ENCODE results near the gene HLX.

Gene HLX

DNA sequence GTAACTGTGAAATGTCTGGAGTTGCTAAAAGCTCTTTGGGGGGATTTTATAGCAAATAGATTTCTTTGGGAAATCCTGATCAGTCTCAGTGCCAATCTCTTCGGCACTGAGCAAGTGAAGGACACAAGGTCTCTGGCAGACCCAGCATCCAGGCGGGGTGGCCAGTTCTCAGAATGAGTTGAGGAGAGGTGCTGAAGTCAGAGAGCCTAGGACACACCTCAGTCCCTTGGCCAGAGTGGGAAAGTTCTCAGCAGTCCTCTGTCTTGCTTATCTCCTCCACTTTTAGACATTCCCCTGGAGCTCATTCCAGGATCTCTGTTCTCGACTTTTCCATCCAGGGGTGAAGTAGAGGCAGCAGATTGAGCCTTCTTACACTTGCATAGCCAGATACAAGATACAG is 6.7 kb downstream of the HLX start:
- Histone ChIP-seq H3K4me1 (ENCODE audit: control insufficient read depth, insufficient read depth, low read length) (peaks cover 16% of the 10 kb centered on the region), H3K4me3 (ENCODE audit: low read length) (no peak overlapping the region), H3K9ac (ENCODE audit: low read length) (no peak overlapping the region), H3K9me3 (ENCODE audit: control insufficient read depth, low read length) (no peaks in the 10 kb centered on the region), H3K27me3 (ENCODE audit: control insufficient read depth, insufficient read depth, low read length) (peaks cover 91% of the 10 kb centered on the region), H3K36me3 (ENCODE audit: control insufficient read depth, insufficient read depth, low read length) (no peaks in the 10 kb centered on the region)

DNA sequence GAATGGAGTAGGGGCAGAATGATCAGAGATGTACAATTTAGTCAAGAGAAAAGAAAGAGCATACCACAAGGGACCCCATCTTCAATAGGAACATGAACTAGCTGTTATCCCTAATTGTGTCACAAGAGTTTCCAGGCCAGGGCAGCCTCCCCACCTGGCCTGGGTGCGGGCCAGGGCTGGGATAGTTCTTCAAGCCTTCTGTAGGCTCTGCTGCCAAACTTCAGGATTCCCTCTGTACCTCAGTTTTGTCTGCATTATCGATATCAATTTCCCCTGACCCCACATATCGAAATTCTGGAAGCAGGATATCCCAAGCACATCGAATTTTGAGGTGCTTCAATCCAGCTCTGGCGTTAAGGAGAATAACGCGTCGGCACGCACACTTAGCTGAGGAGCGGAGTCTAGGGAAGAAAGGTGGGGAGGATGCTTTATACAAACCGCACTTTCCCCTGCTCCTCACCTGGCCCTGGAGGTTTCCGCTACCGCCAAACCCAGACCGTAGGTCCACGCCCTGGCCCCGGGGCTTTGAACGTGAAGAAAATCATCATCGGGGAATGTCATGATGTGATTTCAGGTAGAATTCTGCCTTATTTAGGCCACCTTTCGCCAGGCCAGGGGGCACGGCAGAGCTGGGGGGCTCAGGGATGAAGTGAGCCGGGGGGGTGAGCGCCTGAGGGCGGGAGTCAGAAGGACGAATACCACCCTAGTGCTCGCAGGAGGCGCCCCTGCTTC is 7.4 kb downstream of the HLX start:
- H3K4me1 ChIP-seq (ENCODE audit: control insufficient read depth, insufficient read depth, low read length) = peaks cover 10% of the 10 kb centered on the region
- H3K9ac ChIP-seq (ENCODE audit: low read length) = no peak overlapping the region
- H3K4me3 ChIP-seq (ENCODE audit: low read length) = no peak overlapping the region
- H3K9me3 ChIP-seq (ENCODE audit: control insufficient read depth, low read length) = no peaks in the 10 kb centered on the region
- no peaks in the 10 kb centered on the region for H3K36me3 ChIP-seq (ENCODE audit: control insufficient read depth, insufficient read depth, low read length)
- H3K27me3 ChIP-seq (ENCODE audit: control insufficient read depth, insufficient read depth, low read length) = peaks cover 91% of the 10 kb centered on the region

DNA sequence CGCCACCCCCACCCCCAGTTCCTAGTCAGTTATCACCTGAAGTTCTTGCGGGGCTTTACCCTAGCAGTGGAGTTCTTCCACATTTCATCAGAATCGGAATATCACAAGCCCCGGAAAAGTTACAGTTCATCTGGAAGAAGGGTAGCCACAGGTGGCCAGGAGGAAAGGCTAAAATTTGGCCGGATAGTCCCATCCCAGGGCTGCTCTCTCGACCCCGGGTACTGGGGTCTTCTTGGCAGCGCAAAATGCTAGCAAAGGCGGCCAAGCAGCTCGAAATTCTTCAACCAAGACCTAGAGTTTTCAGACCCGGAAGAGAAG is 7.9 kb downstream of the HLX start:
- H3K27me3 ChIP-seq (ENCODE audit: control insufficient read depth, insufficient read depth, low read length) = peaks cover 91% of the 10 kb centered on the region
- no peak overlapping the region for H3K4me3 ChIP-seq (ENCODE audit: low read length)
- no peak overlapping the region for H3K9ac ChIP-seq (ENCODE audit: low read length)

DNA sequence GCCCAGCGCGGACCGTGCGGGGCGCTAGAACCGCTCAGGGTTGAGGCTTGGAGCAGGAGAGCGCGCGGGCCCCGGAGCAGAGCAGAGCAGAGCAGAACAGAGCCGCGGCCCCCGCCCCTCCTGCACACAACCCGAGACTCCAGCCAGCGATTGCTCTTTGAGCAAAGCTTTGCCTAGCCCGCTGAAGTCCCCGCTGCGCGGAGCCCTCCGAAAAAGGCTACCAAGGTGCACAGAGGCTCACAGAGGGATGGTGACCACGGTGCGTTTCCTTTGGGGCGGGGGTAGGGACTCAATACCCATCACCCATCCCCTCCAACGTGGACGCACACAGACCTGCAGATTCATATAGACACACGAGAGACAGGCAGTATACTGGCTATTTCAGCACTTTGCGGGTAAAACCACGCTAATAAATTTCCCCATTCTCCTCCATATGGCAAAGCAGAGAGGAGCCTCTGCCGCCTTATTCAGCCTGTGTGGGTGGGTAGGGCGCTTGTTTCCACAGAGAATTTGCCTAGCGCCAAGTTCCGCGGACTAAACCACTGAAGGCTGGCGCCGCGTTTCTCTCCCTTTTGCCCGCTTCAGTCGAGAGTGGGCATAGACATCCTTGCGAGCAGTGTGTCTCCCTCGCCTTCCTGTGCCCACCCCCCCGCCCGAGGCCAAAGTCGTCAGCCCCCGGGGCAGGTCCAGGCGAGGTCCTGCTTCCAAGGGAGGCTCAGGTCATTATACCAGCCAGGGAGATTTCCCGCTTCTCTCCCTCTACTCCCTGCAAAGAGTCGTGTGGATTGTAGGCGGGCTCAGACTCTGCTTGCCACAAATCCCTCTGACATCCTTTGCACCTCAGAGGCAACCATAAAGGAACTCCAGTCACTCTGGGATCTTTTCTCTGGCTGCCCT is 8.5 kb downstream of the HLX start:
- Histone ChIP-seq H3K4me3 (ENCODE audit: low read length) (no peak overlapping the region), H3K27me3 (ENCODE audit: control insufficient read depth, insufficient read depth, low read length) (peaks cover 92% of the 10 kb centered on the region)

More for the DNA sequence above, 7.9 kb downstream of the HLX start:
- Histone ChIP-seq H3K9me3 (ENCODE audit: control insufficient read depth, low read length) (no peaks in the 10 kb centered on the region), H3K4me1 (ENCODE audit: control insufficient read depth, insufficient read depth, low read length) (peaks cover 7% of the 10 kb centered on the region), H3K36me3 (ENCODE audit: control insufficient read depth, insufficient read depth, low read length) (no peaks in the 10 kb centered on the region)

DNA sequence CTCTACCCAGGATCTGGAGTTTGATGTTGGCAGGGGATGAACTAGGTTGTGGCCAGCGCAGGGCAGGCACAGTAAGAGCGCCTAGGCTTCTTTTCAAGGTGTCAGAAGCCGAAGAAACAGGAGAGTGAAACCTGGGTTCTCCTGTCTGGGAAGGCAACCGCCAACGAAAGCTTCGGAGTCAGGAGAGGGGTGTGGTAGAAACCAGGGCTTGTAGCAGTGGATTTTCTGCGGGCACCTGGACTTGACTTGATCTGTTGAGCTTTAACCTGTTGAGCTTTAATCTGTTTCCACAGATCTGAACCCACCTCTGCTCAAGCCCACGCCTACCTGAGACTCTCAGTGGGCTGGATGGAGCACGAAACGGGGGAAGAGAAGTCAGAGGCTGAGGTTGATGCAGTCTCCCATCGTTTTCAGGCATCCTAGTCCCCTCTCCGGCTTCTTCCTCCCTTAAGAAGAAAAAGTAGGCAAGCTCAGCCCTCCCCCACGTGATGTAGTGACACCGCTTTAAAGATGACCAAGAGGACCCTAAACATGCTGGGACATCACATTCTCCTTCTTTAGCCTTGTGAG is 9.3 kb downstream of the HLX start:
- Histone ChIP-seq H3K9ac (ENCODE audit: low read length) (no peak overlapping the region), H3K27me3 (ENCODE audit: control insufficient read depth, insufficient read depth, low read length) (peaks cover 96% of the 10 kb centered on the region), H3K4me3 (ENCODE audit: low read length) (no peak overlapping the region), H3K9me3 (ENCODE audit: control insufficient read depth, low read length) (no peaks in the 10 kb centered on the region), H3K36me3 (ENCODE audit: control insufficient read depth, insufficient read depth, low read length) (no peaks in the 10 kb centered on the region), H3K4me1 (ENCODE audit: control insufficient read depth, insufficient read depth, low read length) (peaks cover 7% of the 10 kb centered on the region)

More for the DNA sequence above, 8.5 kb downstream of the HLX start:
- H3K4me1 ChIP-seq (ENCODE audit: control insufficient read depth, insufficient read depth, low read length) = peaks cover 7% of the 10 kb centered on the region
- no peak overlapping the region for H3K9ac ChIP-seq (ENCODE audit: low read length)
- H3K9me3 ChIP-seq (ENCODE audit: control insufficient read depth, low read length) = no peaks in the 10 kb centered on the region
- no peaks in the 10 kb centered on the region for H3K36me3 ChIP-seq (ENCODE audit: control insufficient read depth, insufficient read depth, low read length)

DNA sequence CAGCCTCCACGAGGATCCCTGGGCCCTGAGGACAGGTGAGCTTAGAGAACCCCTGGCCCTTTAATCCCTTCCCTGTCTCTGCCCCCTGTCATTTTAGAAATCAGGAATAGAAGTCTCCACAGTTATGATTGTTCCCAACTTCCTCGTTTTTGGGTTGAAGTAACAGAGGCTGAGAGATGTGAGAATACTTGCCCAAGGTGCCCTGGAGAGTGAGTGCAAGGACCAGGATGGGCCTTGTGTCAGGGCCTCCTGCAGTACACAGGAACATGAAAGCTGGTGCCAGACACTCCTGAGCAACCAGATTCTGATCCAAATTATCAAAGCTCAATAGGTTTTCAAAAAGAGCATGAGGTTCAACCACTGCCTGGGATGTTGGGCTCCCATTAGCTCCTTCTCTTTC is 10.1 kb downstream of the HLX start:
- peaks cover 15% of the 10 kb centered on the region for H3K4me1 ChIP-seq (ENCODE audit: control insufficient read depth, insufficient read depth, low read length)

DNA sequence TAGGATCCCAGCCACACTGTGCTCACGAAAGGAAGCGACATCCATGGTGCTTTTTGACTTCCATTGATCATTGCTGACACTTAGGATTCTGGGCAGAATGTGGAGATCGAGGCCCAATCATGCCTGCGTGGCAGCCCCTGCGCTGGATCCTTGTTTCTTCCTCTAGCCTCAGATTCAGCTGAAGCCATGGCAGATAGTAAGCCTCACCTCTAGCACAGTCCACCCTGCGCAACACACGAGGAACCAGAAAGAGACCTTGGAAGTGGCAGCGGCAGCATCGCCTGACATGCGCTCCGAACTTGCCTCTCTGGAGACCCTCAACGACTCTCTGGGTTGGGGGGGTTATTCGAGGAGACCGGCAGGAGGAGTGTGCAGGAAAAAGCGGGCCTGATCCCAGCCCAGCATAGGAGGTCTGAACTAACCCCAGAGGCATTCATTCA is 10.6 kb downstream of the HLX start:
- Histone ChIP-seq H3K27me3 (ENCODE audit: control insufficient read depth, insufficient read depth, low read length) (peaks cover 96% of the 10 kb centered on the region), H3K9ac (ENCODE audit: low read length) (no peak overlapping the region), H3K4me1 (ENCODE audit: control insufficient read depth, insufficient read depth, low read length) (peaks cover 19% of the 10 kb centered on the region), H3K9me3 (ENCODE audit: control insufficient read depth, low read length) (no peaks in the 10 kb centered on the region), H3K4me3 (ENCODE audit: low read length) (no peak overlapping the region), H3K36me3 (ENCODE audit: control insufficient read depth, insufficient read depth, low read length) (no peaks in the 10 kb centered on the region)

More for the DNA sequence above, 10.1 kb downstream of the HLX start:
- peaks cover 96% of the 10 kb centered on the region for H3K27me3 ChIP-seq (ENCODE audit: control insufficient read depth, insufficient read depth, low read length)
- H3K4me3 ChIP-seq (ENCODE audit: low read length) = no peak overlapping the region
- no peaks in the 10 kb centered on the region for H3K36me3 ChIP-seq (ENCODE audit: control insufficient read depth, insufficient read depth, low read length)
- no peak overlapping the region for H3K9ac ChIP-seq (ENCODE audit: low read length)
- H3K9me3 ChIP-seq (ENCODE audit: control insufficient read depth, low read length) = no peaks in the 10 kb centered on the region

DNA sequence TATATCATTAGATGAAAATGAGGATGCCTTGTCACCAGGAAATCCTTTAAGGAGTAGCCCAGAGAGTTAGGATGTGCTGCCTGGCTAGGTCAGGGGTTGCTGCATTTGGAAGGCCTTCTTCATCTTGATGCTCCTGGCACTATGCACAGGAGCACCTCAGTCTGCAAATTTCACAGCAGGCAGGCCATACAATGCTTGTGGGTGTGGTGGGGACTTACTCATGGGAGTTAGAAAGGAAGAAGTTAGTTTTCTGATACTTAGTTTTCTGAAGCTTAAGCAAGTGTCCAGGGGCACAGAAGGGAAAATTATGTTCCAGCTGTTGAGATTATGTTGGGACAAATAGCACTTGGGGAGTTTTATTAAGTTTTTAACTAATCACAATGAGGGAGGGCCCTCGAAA is 11.4 kb downstream of the HLX start:
- no peaks in the 10 kb centered on the region for H3K9me3 ChIP-seq (ENCODE audit: control insufficient read depth, low read length)
- H3K4me1 ChIP-seq (ENCODE audit: control insufficient read depth, insufficient read depth, low read length) = peaks cover 19% of the 10 kb centered on the region
- no peak overlapping the region for H3K9ac ChIP-seq (ENCODE audit: low read length)
- H3K36me3 ChIP-seq (ENCODE audit: control insufficient read depth, insufficient read depth, low read length) = no peaks in the 10 kb centered on the region
- H3K27me3 ChIP-seq (ENCODE audit: control insufficient read depth, insufficient read depth, low read length) = peaks cover 97% of the 10 kb centered on the region
- no peak overlapping the region for H3K4me3 ChIP-seq (ENCODE audit: low read length)

DNA sequence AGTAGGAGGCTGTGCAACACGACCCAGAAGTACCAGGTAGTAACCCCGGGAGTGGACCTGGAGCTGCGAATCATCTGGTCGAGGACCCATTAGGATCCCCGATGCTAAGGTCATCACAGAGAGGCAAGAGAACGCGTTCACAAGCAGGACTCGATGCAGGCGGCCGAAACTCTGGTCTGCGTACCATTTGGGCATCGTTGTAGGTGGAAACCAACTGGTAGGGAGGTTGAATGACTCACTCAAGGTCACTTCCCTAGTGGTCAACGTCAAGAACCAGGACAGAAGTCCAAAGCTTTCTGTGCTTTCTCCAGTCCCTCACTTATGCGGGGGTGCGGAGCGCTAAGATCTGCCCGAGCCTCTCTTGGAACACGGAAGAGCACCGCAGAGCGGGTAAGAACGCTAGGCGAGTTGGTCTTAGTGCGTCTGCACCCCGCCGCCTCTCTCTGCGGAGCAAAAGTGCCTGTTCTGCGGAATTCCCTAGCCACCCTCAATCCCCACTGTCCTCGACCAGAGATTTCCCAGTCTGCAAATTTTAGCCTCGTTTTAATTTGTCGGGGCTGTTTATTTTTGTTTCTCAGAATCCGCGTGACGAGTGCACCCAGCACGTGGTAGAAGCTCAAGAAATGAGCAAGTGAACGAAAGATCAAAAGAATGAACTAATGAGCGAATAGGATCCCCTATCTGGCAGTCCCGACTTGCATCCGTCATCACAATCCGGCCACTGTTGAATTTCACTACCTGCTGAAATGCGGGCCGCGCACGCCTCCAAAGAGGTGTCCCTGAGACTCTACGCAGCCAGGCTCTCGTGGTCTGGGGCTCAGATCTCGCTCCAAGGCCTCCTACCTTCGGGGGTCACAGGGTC is 12.2 kb downstream of the HLX start:
- H3K9ac ChIP-seq (ENCODE audit: low read length) = no peak overlapping the region

DNA sequence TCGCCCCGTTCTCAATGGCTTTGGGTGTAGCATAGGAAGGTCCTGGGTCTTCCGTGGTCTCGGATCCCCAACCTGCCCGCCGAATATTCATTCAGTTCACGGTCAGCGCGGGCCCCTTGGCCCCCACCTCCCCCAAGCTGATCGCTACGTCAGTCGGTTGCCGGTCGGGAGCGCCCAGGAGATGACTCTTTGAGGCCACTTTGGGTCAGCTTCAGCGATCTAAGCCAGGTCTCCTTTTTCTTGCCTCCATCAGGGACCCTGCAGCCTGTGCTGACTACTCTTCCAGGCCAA is 12.8 kb downstream of the HLX start:
- Histone ChIP-seq H3K9ac (ENCODE audit: low read length) (no peak overlapping the region), H3K9me3 (ENCODE audit: control insufficient read depth, low read length) (no peaks in the 10 kb centered on the region), H3K4me1 (ENCODE audit: control insufficient read depth, insufficient read depth, low read length) (peaks cover 19% of the 10 kb centered on the region), H3K4me3 (ENCODE audit: low read length) (no peak overlapping the region), H3K36me3 (ENCODE audit: control insufficient read depth, insufficient read depth, low read length) (no peaks in the 10 kb centered on the region), H3K27me3 (ENCODE audit: control insufficient read depth, insufficient read depth, low read length) (peaks cover 94% of the 10 kb centered on the region)

More for the DNA sequence above, 12.2 kb downstream of the HLX start:
- H3K27me3 ChIP-seq (ENCODE audit: control insufficient read depth, insufficient read depth, low read length) = peaks cover 96% of the 10 kb centered on the region
- peaks cover 19% of the 10 kb centered on the region for H3K4me1 ChIP-seq (ENCODE audit: control insufficient read depth, insufficient read depth, low read length)
- no peaks in the 10 kb centered on the region for H3K36me3 ChIP-seq (ENCODE audit: control insufficient read depth, insufficient read depth, low read length)
- H3K4me3 ChIP-seq (ENCODE audit: low read length) = no peak overlapping the region
- H3K9me3 ChIP-seq (ENCODE audit: control insufficient read depth, low read length) = no peaks in the 10 kb centered on the region

DNA sequence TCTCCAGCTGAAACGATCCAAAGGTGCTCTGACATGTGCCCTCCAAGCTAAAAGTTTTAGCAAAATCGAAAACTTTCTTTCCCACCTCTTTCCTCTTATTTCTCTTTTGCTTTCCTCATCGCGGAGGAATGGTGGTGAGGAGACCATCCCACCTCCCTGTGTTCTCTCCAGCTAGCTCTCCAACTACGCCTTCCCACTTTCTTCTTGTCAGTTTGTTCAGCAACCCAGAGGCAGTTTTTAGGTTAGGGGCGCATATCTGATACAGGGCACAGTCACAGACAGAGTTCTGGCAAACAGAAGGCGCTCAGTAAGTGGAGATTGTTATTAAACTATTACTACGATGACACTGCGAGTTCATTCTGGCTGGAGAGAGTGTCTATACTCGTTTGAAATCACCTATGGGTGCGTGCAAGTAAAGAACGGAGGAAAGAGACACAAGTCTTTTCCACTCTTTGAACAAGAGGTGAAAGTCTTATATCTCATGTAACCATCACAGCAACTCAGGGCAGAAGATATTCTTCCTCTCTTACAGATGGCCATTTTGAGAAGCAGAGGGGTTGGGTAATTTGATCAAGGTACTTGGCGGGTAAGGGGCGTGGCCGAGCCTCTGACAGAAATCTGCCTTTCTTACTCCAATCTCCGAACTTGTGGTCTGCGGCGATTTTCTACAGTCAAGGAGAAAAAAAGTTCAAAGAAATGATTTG is 13.9 kb downstream of the HLX start:
- Histone ChIP-seq H3K4me3 (ENCODE audit: low read length) (no peak overlapping the region), H3K9me3 (ENCODE audit: control insufficient read depth, low read length) (no peaks in the 10 kb centered on the region), H3K36me3 (ENCODE audit: control insufficient read depth, insufficient read depth, low read length) (no peaks in the 10 kb centered on the region), H3K9ac (ENCODE audit: low read length) (no peak overlapping the region), H3K27me3 (ENCODE audit: control insufficient read depth, insufficient read depth, low read length) (peaks cover 85% of the 10 kb centered on the region), H3K4me1 (ENCODE audit: control insufficient read depth, insufficient read depth, low read length) (peaks cover 12% of the 10 kb centered on the region)
